Caco-2 (cell line): ENCODE data around the gene TBPL1. TPM values are rescaled to one million over a fixed set of nuclear protein-coding genes. Genes with fewer than 3 reads are reported as not detected.

Source experiments
- BruUV-seq: library from RNA; stranded (reverse); fragments of 400-500 nt; replicated peaks from 2 replicates; lab custom pipeline; 2021; lab: Mats Ljungman, UMichigan
- CTCF ChIA-PET: fragments of 300-600 bp; sonication (Branson Sonifier 250); formaldehyde crosslinking; loops from one replicate; lab custom pipeline; 2022; ENCODE audit warnings: antibody characterized with exemption; lab: Charles Lee
- POLR2A ChIA-PET: fragments of 300-600 bp; sonication (Branson Sonifier 250); formaldehyde crosslinking; loops from one replicate; lab custom pipeline; 2022; ENCODE audit warnings: antibody characterized with exemption; lab: Charles Lee
- DNase-seq, 2 experiments: peaks; one replicate each; pipeline versions ENCODE4 v3.0.0 to v3.0.0-alpha.2; 2020 to 2022
- H3K27me3 ChIP-seq: replicated peaks from 2 replicates; pipeline ENCODE4 v1.6.0; 2011; ENCODE audit warnings: low read length; ENCODE audit not compliant: control insufficient read depth, insufficient read depth
- H3K36me3 ChIP-seq: 2 replicates; pipeline ENCODE4 v1.5.1; 2011; ENCODE audit warnings: low read length; ENCODE audit not compliant: control insufficient read depth, insufficient read depth
- H3K4me1 ChIP-seq: fragments of 250-450 bp; sonication (Bioruptor Pico); 2 replicates; pipeline ENCODE4 v1.5.1; 2020; ENCODE audit warnings: mild to moderate bottlenecking
- H3K4me3 ChIP-seq: 2 replicates; pipeline ENCODE4 v1.5.1; 2011; ENCODE audit warnings: low read depth, mild to moderate bottlenecking, control low read depth, low read length
- H3K9me3 ChIP-seq: fragments of 250-450 bp; sonication (Bioruptor Pico); 2 replicates; pipeline ENCODE4 v1.5.1; 2020; ENCODE audit warnings: mild to moderate bottlenecking, moderate library complexity
- H3K27ac Mint-ChIP-seq: one replicate; pipeline ENCODE4 v1.8.0; 2022; ENCODE audit warnings: mixed read lengths; ENCODE audit not compliant: unreplicated experiment
- H3K27me3 Mint-ChIP-seq: one replicate; pipeline ENCODE4 v1.8.0; 2022; ENCODE audit warnings: mixed read lengths; ENCODE audit not compliant: insufficient read depth, unreplicated experiment
- H3K36me3 Mint-ChIP-seq: one replicate; pipeline ENCODE4 v1.8.0; 2022; ENCODE audit warnings: mild to moderate bottlenecking, mixed read lengths; ENCODE audit not compliant: insufficient read depth, unreplicated experiment
- H3K4me1 Mint-ChIP-seq: one replicate; pipeline ENCODE4 v1.8.0; 2022; ENCODE audit warnings: low read depth, mixed read lengths; ENCODE audit not compliant: unreplicated experiment
- H3K4me3 Mint-ChIP-seq: one replicate; pipeline ENCODE4 v1.8.0; 2022; ENCODE audit warnings: mild to moderate bottlenecking, moderate library complexity, mixed read lengths; ENCODE audit not compliant: unreplicated experiment
- H3K9me3 Mint-ChIP-seq: one replicate; pipeline ENCODE4 v1.8.0; 2022; ENCODE audit warnings: mixed read lengths; ENCODE audit not compliant: unreplicated experiment
- CTCF ChIP-seq, 2 experiments: fragments of 200-600 bp in 1 of 2; IDR thresholded peaks; 1 replicate in 1 of 2; 2 replicates in 1 of 2; pipeline versions ENCODE4 v1.5.1 to v1.8.0; 2011 to 2022; ENCODE audit warnings: antibody characterized with exemption in 1 of 2, control low read depth in 1 of 2, inconsistent platforms in 1 of 2, low read depth in 1 of 2, low read length in 1 of 2, mild to moderate bottlenecking in 1 of 2, moderate library complexity in 1 of 2; ENCODE audit not compliant: insufficient read depth in 1 of 2, severe bottlenecking in 1 of 2, unreplicated experiment in 1 of 2
- intact Hi-C: fragments of 100-400 bp; cut with micrococcal nuclease; formaldehyde crosslinking; loops from one replicate; pipeline ENCODE4 v1.10.0; 2022; ENCODE audit not compliant: unreplicated experiment
- total RNA-seq: library from RNA; stranded (reverse); gene quantifications from 2 replicates; pipeline ENCODE4 v1.2.3, GENCODE V29; 2022

The TBPL1 gene
- total RNA-seq, 1 experiment from 2014 or later = 19.3 TPM

- peaks cover 2% of the 10 kb centered on the region for H3K27me3 Mint-ChIP-seq
- no TSS peak for BruUV-seq
Observed at GRCh38 chr6:133953634-133954415, 801 bp downstream of the TBPL1 start.

GRCh38 chr6:133954657-133955576 lies 1.9 kb downstream of the TBPL1 start:
- H3K27me3 ChIP-seq = no peaks in the 10 kb centered on the region
- no peak overlapping the region for H3K27ac Mint-ChIP-seq
- no peaks in the 10 kb centered on the region for H3K36me3 ChIP-seq
- H3K27me3 Mint-ChIP-seq = peaks cover 1% of the 10 kb centered on the region
- peaks cover 7% of the 10 kb centered on the region for H3K4me1 Mint-ChIP-seq
- no TSS peak for BruUV-seq
- intact Hi-C loops = no loop called here
- H3K4me1 ChIP-seq = peaks cover 5% of the 10 kb centered on the region; the same call in 1 of the 2 replicates
- no peak for DNase-seq
- TF ChIP-seq CTCF (IDR thresholded peaks at IDR 0.05; ENCODE audit: insufficient read depth in 1 of 2, low read depth in 1 of 2, low read length in 1 of 2, severe bottlenecking in 1 of 2, unreplicated experiment in 1 of 2) = no peak
- no peaks in the 10 kb centered on the region for H3K36me3 Mint-ChIP-seq
- POLR2A ChIA-PET = no interaction called here
- CTCF ChIA-PET = no interaction called here
- peak overlapping the region; percentile 96 for H3K4me3 Mint-ChIP-seq
- no peaks in the 10 kb centered on the region for H3K9me3 ChIP-seq
- H3K9me3 Mint-ChIP-seq = no peaks in the 10 kb centered on the region
- no peak overlapping the region for H3K4me3 ChIP-seq

More at GRCh38 chr6:133953634-133954415, 801 bp downstream of the TBPL1 start:
- Histone ChIP-seq H3K4me1 (peaks cover 5% of the 10 kb centered on the region; the same call in 1 of the 2 replicates), H3K27me3 (no peaks in the 10 kb centered on the region), H3K9me3 (no peaks in the 10 kb centered on the region), H3K4me3 (peak overlapping the region; percentile 76), H3K36me3 (no peaks in the 10 kb centered on the region)
- intact Hi-C loops = loop anchor here (2.0 kb wide), 2 partner anchors 19 to 29 kb away; no protein-coding TSS in a partner anchor
- CTCF ChIA-PET = interaction anchor here (0.9 to 1.7 kb wide), 2 partner anchors 110 to 143 kb away, joined by 4 to 5 read pairs; no protein-coding TSS in a partner anchor
- DNase-seq = no peak
- H3K27ac Mint-ChIP-seq = peak overlapping the region; percentile 86
- H3K4me3 Mint-ChIP-seq = peak overlapping the region; percentile 96
- no peaks in the 10 kb centered on the region for H3K9me3 Mint-ChIP-seq
- H3K36me3 Mint-ChIP-seq = no peaks in the 10 kb centered on the region
- POLR2A ChIA-PET = no interaction called here
- H3K4me1 Mint-ChIP-seq = peaks cover 7% of the 10 kb centered on the region
- TF ChIP-seq CTCF (IDR thresholded peaks at IDR 0.05; ENCODE audit: insufficient read depth in 1 of 2, low read depth in 1 of 2, low read length in 1 of 2, severe bottlenecking in 1 of 2, unreplicated experiment in 1 of 2) = no peak
